H1 (cell line): ENCODE data around the gene PREX1.

Experiments used
- CTCF ChIP-seq, 3 experiments: IDR thresholded peaks; 1 replicate in 2 of 3; 2 replicates in 1 of 3; pipeline versions ENCODE4 v1.5.1 to v1.6.1; 2011; ENCODE audit warnings: low read length in 3 of 3, mild to moderate bottlenecking in 3 of 3, inconsistent platforms in 2 of 3, low read depth in 1 of 3, moderate library complexity in 1 of 3; ENCODE audit not compliant: insufficient read depth in 1 of 3; ENCODE audit errors: control extremely low read depth in 1 of 3
- EP300 ChIP-seq, 2 experiments: IDR thresholded peaks; 1 replicate in 1 of 2; 2 replicates in 1 of 2; pipeline ENCODE4 v1.6.1; 2011 to 2012; ENCODE audit warnings: low read depth in 2 of 2, low read length in 2 of 2, mild to moderate bottlenecking in 2 of 2, borderline replicate concordance in 1 of 2, inconsistent platforms in 1 of 2, moderate library complexity in 1 of 2
- JUN ChIP-seq: IDR thresholded peaks from 2 replicates; pipeline ENCODE4 v1.6.1; 2011; ENCODE audit warnings: low read depth, mild to moderate bottlenecking, improper control_type of control experiment, low read length
- POLR2A ChIP-seq, 2 experiments: IDR thresholded peaks; 1 replicate in 1 of 2; 2 replicates in 1 of 2; pipeline ENCODE4 v1.6.1; 2011; ENCODE audit warnings: low read depth in 2 of 2, low read length in 2 of 2, mild to moderate bottlenecking in 2 of 2; ENCODE audit errors: control extremely low read depth in 1 of 2
- POLR2AphosphoS5 ChIP-seq: IDR thresholded peaks from 2 replicates; pipeline ENCODE4 v1.6.1; 2011; ENCODE audit warnings: low read depth, low read length
- RNF2 ChIP-seq: fragments of 200-900, 300-1000 bp; sonication (generic); IDR thresholded peaks from 2 replicates; pipeline ENCODE4 v1.7.1; 2016; ENCODE audit warnings: borderline replicate concordance, low read depth, mild to moderate bottlenecking, antibody characterized with exemption, low read length; ENCODE audit not compliant: poor library complexity, severe bottlenecking; ENCODE audit errors: missing control alignments
- RXRA ChIP-seq: IDR thresholded peaks from 2 replicates; pipeline ENCODE4 v1.6.1; 2011; ENCODE audit warnings: low read depth, mild to moderate bottlenecking, low read length, moderate library complexity; ENCODE audit not compliant: insufficient read depth
- SRF ChIP-seq: IDR thresholded peaks from 2 replicates; pipeline ENCODE4 v1.6.1; 2011; ENCODE audit warnings: mild to moderate bottlenecking, low read depth, low read length, moderate library complexity
- TAF1 ChIP-seq: IDR thresholded peaks from 2 replicates; pipeline ENCODE4 v1.6.1; 2011; ENCODE audit warnings: mild to moderate bottlenecking, low read depth, low read length

DNA sequence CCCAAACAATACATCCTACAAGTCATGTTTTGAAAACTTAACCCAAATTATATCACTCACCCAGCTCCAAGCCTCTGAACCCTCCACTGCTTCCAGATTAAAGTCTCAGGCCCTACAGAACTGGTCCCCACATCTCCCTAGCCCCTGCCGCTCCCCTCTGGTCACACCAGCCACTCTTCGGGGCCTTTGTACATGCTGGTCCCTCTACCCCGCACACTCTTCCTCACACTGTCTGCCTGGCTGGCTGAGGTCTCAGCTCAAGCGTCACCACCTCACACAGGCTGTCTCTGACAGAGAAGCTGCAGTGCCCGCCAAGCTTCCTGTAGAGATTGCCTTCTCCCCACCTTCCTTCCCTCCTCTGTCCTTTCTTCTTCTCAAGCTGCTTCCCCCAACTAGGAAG is 192.4 kb downstream of the PREX1 start:
- TF ChIP-seq POLR2A (IDR thresholded peaks at IDR 0.05; ENCODE audit: control extremely low read depth in 1 of 2, low read depth in 2 of 2, low read length in 2 of 2) (no peak), CTCF (IDR thresholded peaks at IDR 0.05; ENCODE audit: control extremely low read depth in 1 of 3, insufficient read depth in 1 of 3, low read depth in 1 of 3, low read length in 3 of 3) (no peak), POLR2AphosphoS5 (no peak), TAF1 (no peak), JUN (no peak), EP300 (IDR thresholded peaks at IDR 0.05; ENCODE audit: borderline replicate concordance in 1 of 2, low read depth in 2 of 2, low read length in 2 of 2) (no peak), SRF (no peak), RXRA (no peak), RNF2 (no peak)
